ENCODE results near the gene SEPTIN8. TPM values are rescaled to one million over a fixed set of nuclear protein-coding genes. Genes with fewer than 3 reads are reported as not detected.

SEPTIN8 gene
- total and polyA plus RNA-seq, 2 of the 8 experiments (the other 6 are each of a cell fraction or from before 2014, with no cell fraction given): 21.2 to 33.0 TPM

DNA sequence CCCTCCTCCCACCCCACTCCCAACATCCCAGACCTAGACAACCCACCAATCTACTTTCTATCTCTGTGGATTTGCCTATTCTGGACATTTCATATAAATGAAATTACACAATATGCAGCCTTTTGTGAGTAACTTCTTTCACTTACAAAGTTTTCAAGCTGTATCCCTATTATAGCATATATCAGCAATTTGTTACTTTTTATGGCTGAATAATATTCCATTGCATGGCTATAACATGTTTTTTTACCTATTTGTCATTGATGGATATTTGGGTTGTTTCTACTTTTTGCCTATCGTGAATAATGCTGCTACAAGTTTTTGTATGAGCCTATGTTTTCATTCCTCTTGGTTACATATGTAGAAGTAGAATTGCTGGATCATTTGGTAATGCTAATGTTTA, 37.8 kb downstream of the SEPTIN8 start (continued):
- no peak for TF ChIP-seq CHD7 (IDR thresholded peaks at IDR 0.05; ENCODE audit: insufficient replicate concordance, low read length)
- TF ChIP-seq SIN3A (conservative IDR thresholded peaks at IDR 0.05 in 1 of 2, IDR thresholded peaks at IDR 0.05 in 1 of 2; ENCODE audit: low read depth in 1 of 2, low read length in 2 of 2): no peak
- no peak for TF ChIP-seq EGR1 (IDR thresholded peaks at IDR 0.05; ENCODE audit: borderline replicate concordance, low read depth, low read length)
- no peak for TF ChIP-seq KDM1A (IDR thresholded peaks at IDR 0.05; ENCODE audit: borderline replicate concordance, low read length)
- TF ChIP-seq SIX5 (IDR thresholded peaks at IDR 0.05; ENCODE audit: low read depth, low read length): no peak
- TF ChIP-seq PHF8 (conservative IDR thresholded peaks at IDR 0.05; ENCODE audit: low read depth, low read length): no peak
- no peak for TF ChIP-seq EZH2 (IDR thresholded peaks at IDR 0.05; ENCODE audit: low read depth, low read length, severe bottlenecking)
- no peak for TF ChIP-seq BACH1 (IDR thresholded peaks at IDR 0.05; ENCODE audit: low read length)
- TF ChIP-seq GABPA (IDR thresholded peaks at IDR 0.05; ENCODE audit: borderline replicate concordance, insufficient read depth, low read length): no peak

All from H1 (cell line).